Ammon's horn (tissue), 1 donor: Measurements from ENCODE around the gene BCAP31.

Experiments used
- DNase-seq: peaks from one replicate; pipeline ENCODE4 v3.0.0-alpha.2; 2016; ENCODE audit warnings: low spot score

BCAP31 gene

GRCh38 chrX:153674219-153674851 is 49.9 kb downstream of the BCAP31 start:
- no peak for DNase-seq

- no peak for DNase-seq
These were observed 50.6 kb downstream of the BCAP31 start, which contains the start of gene PNCK for GRCh38 chrX:153673428-153674218. PNCK (minus strand) TSS chrX:153673813; CDS start chrX:153673076, 737 bp downstream.

GRCh38 chrX:153672531-153673427 is 51.4 kb downstream of the BCAP31 start:
- no peak for DNase-seq

- no peak for DNase-seq
These were observed 52.3 kb downstream of the BCAP31 start for GRCh38 chrX:153671589-153672530.

GRCh38 chrX:153670748-153671588 is 53.2 kb downstream of the BCAP31 start:
- no peak for DNase-seq

- no peak for DNase-seq
These were observed 54.1 kb downstream of the BCAP31 start for GRCh38 chrX:153669901-153670731.

GRCh38 chrX:153669174-153669890 is 54.9 kb downstream of the BCAP31 start:
- DNase-seq = no peak

- DNase-seq = no peak
These were observed 55.6 kb downstream of the BCAP31 start for GRCh38 chrX:153668423-153669173.

GRCh38 chrX:153667956-153668396 is 56.2 kb downstream of the BCAP31 start:
- DNase-seq = peak; percentile 92

GRCh38 chrX:153667281-153667955 is 56.8 kb downstream of the BCAP31 start:
- DNase-seq = no peak

- no peak for DNase-seq
These were observed 58.4 kb downstream of the BCAP31 start for GRCh38 chrX:153665726-153666306.

GRCh38 chrX:153662266-153662665 is 61.9 kb downstream of the BCAP31 start:
- no peak for DNase-seq

GRCh38 chrX:153659268-153659667 is 64.9 kb downstream of the BCAP31 start:
- no peak for DNase-seq

- no peak for DNase-seq
These were observed 67.0 kb downstream of the BCAP31 start for GRCh38 chrX:153657161-153657560.

GRCh38 chrX:153653556-153653955 is 70.6 kb downstream of the BCAP31 start:
- no peak for DNase-seq

GRCh38 chrX:153651540-153652079 is 72.6 kb downstream of the BCAP31 start:
- DNase-seq = no peak

GRCh38 chrX:153650959-153651358 is 73.2 kb downstream of the BCAP31 start:
- no peak for DNase-seq
